GM10266 (cell line): ENCODE measurements around the gene FAM222A.

Experiments
- DNase-seq: peaks from one replicate; pipeline ENCODE4 v3.0.0; 2012; ENCODE audit errors: extremely low spot score
- TF ChIP-seq, protein P1 (sequence below): IDR thresholded peaks from 2 replicates; pipeline ENCODE4 v1.5.1; 2012; ENCODE audit warnings: mild to moderate bottlenecking, low read depth; ENCODE audit not compliant: control insufficient read depth, insufficient read depth; ENCODE audit errors: missing control alignments

FAM222A gene

DNA sequence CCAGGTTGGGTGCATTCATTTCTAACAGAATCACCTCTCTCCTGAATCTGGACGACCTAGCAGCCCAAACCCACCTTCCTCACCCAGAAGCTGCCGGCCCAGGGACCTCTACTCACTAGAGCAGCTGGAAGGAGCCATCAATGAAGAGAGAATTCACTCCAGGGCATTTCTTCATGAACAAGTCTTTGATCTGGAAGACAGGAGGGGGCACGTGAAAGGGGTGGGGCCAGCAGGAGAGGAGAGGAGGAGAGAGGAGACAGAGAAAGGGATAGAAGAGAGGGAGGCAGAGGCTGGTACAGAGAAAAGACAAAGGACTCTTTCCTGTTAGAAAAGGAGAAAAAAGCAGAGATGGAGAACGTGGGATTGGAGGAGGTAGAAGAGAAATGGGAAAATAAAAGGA is 79.8 kb downstream of the FAM222A start:
- TF ChIP-seq, protein P1, sequence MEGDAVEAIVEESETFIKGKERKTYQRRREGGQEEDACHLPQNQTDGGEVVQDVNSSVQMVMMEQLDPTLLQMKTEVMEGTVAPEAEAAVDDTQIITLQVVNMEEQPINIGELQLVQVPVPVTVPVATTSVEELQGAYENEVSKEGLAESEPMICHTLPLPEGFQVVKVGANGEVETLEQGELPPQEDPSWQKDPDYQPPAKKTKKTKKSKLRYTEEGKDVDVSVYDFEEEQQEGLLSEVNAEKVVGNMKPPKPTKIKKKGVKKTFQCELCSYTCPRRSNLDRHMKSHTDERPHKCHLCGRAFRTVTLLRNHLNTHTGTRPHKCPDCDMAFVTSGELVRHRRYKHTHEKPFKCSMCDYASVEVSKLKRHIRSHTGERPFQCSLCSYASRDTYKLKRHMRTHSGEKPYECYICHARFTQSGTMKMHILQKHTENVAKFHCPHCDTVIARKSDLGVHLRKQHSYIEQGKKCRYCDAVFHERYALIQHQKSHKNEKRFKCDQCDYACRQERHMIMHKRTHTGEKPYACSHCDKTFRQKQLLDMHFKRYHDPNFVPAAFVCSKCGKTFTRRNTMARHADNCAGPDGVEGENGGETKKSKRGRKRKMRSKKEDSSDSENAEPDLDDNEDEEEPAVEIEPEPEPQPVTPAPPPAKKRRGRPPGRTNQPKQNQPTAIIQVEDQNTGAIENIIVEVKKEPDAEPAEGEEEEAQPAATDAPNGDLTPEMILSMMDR, result no peak
- DNase-seq, result no peak

DNA sequence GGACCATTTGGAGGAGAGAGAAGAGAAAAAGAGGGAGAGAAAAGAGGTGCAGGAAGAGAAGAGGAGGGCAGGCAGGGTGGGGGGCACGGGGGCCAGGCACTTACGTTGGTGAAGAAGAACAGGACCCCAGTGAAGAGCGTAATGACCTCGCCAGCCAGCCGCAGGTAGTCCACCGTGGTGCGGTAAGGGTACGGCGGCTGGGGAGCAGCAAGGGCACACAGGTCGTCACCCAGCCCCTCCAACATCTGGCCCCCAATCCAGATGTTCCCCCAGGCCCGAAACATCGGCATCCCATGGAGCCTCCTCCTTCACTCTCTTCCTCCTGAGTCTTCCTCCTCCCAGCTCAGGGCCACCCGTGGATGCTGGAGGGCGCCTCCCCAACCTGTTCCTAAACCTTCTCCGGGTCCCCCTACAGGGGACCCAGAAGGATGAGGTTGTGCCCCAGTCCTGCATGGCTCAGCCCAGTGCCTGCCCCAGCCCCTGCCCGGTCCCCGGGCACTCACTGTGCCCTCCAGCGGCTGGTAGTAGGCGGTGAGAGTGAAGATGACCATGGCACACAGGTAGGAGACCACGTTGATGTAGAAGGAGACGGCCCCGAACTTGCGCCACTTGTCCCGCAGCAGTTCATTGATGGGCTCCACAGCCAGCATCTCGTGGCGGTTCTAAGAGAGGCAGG is 80.3 kb downstream of the FAM222A start:
- no peak for DNase-seq
- TF ChIP-seq, protein P1, result no peak

DNA sequence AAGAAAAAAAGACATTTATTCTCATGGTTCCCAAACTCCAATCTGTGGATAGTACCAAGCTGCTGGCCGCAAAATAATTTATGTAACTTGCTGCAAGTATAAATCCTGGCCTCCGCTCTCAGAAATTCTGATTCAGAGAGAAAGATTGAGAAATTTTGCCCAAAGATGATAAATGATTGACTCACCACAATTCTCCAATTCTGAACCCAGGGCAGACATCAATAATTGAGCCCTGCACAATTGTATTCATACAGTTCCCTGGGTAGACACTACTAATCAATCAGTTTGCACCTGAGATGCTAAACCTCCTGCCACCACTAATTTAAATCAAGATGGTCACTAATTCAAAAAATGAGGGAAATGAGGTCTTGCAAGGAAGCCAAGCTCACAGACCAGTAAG is 81.4 kb downstream of the FAM222A start:
- TF ChIP-seq, protein P1, result no peak

DNA sequence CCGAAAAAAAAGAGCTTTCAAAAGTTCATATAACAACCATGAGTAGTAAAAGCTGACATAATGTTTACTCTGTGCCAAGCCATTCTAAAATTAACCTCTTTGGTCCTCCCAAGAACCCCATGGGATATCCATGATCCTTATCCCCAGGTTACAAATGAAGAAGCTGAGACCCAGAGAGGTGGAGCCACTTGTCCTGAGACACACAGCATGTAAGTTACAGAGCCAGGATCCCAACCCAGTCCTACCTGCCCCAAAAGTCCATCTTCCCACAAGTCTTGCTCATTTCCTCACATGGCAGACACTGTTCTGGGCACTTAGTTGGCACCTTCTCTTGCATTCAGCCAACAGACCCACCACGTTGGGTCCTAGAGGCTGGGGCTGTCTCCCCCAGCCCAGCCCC is 82.4 kb downstream of the FAM222A start:
- TF ChIP-seq, protein P1, result no peak
- DNase-seq, result no peak

More for the DNA sequence above, 81.4 kb downstream of the FAM222A start:
- no peak for DNase-seq

DNA sequence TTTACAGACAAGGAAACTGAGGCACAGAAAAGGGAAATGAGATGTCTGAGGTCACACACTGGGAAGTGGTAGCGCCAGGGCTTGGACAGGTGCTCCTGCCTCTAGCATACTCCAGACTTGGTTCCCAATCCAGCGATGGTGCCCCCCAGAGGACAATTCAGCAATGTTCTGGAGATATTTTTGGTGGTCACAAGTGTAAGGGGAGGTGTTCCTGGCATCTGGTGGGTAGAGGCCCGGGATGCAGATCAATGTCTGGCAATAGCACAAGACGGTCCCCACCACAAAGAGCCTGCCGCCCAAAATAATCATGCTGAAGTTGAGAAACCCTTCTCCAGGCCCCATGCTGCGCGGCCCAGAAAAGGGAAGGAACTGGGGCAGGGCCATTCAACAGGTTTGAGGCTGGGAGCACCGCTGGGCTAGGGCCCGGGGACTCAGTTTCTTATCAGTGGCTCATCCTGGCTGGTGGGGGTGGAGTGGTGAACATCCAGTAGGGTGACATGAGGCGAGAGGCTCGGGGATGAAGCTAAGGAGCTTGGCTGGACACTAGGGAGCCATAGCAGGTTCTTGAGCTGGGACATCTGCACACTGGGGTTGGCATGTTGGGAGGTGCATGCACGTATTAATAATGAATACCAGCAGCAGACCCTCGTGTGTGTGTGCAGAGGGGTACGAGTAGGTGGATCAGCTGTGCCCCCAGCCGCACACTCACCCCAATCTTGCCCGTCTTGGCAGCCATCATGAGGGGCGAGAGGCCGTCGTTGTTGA is 84.5 kb downstream of the FAM222A start:
- TF ChIP-seq, protein P1, result peak; percentile 7
- DNase-seq, result no peak

DNA sequence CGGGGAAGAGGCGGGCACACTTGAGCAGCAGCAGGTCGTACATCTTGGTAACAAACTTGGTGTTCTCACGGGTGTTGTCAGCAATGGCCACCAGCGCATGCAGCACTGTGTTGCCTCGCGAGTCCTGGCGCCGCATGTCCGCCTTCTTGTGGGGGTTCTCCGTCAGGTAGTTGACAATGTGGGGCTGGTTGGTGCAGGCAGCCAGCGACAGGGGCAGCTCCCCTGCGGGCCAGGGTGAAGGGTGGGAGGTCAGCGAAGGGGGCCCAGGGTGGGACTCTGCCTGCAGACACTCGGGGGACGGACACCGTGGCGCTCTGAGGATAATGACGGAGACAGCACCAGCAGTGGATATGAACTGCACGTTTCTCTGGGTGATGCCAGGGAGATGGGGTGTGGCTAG is 85.1 kb downstream of the FAM222A start:
- DNase-seq, result no peak
- TF ChIP-seq, protein P1, result no peak

DNA sequence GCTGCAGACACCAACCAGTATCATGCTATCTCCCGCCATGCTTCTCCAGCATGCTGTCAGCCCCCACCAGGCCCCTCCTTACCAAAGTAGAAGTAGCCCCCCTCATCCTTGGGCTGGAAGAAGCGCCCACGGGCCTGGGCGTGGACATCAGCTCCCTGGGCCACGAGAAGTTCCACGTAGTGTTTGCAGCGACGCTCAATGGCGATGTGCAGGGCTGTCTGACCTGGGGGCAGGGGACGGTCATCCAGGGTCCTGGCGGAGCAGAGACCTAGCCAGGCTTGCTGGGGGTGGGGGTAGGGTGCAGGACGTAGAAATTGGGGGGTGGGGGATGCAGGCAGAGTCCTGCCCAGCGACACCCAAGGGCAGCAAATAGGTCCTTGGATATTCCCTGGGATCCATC is 86.9 kb downstream of the FAM222A start:
- no peak for DNase-seq
- TF ChIP-seq, protein P1, result no peak
